Spleen (tissue), 13 donors: ENCODE results near the gene PNMA8B. TPM values are rescaled to one million over a fixed set of nuclear protein-coding genes. Genes with fewer than 3 reads are reported as not detected.

Experiments
- DNase-seq: peaks from one replicate; pipeline ENCODE4 v3.0.0-alpha.2; 2020
- H3K27ac ChIP-seq, 8 donors: fragments of 200-600 bp; sonication (generic) in 7 of 8; 1 replicate in 4 of 8; 2 replicates in 4 of 8; pipeline versions ENCODE4 v1.5.0 to v1.8.0; 2016 to 2021; ENCODE audit warnings: inconsistent platforms in 4 of 8, mild to moderate bottlenecking in 4 of 8, moderate library complexity in 1 of 8
- H3K27me3 ChIP-seq, 7 donors: fragments of 200-600 bp; sonication (generic) in 6 of 7; replicated peaks in 1 of 7; 1 replicate in 4 of 7; 2 replicates in 3 of 7; pipeline versions ENCODE4 v1.5.0 to v1.8.0; 2016 to 2021; ENCODE audit warnings: inconsistent platforms in 3 of 7, mild to moderate bottlenecking in 1 of 7
- H3K36me3 ChIP-seq, 6 donors: fragments of 200-600 bp; sonication (generic) in 5 of 6; 1 replicate in 4 of 6; 2 replicates in 2 of 6; pipeline versions ENCODE4 v1.5.0 to v1.8.0; 2016 to 2021; ENCODE audit warnings: inconsistent platforms in 2 of 6
- H3K4me1 ChIP-seq, 6 donors: fragments of 200-600 bp; sonication (generic) in 5 of 6; 1 replicate in 3 of 6; 2 replicates in 3 of 6; pipeline versions ENCODE4 v1.5.0 to v1.8.0; 2016 to 2021; ENCODE audit warnings: inconsistent platforms in 3 of 6
- H3K4me3 ChIP-seq, 8 donors: fragments of 200-600 bp; sonication (generic) in 7 of 8; 1 replicate in 4 of 8; 2 replicates in 4 of 8; pipeline versions ENCODE4 v1.5.0 to v1.8.0; 2016 to 2021; ENCODE audit warnings: inconsistent platforms in 4 of 8, mild to moderate bottlenecking in 4 of 8, moderate library complexity in 2 of 8
- H3K9me3 ChIP-seq, 8 donors: fragments of 200-600 bp; sonication (generic) in 7 of 8; 1 replicate in 4 of 8; 2 replicates in 4 of 8; pipeline versions ENCODE4 v1.5.0 to v1.8.0; 2016 to 2021; ENCODE audit warnings: inconsistent platforms in 4 of 8
- CTCF ChIP-seq, 11 experiments: fragments of 200-600 bp in 7 of 11; fragments of 450-650 bp in 4 of 11; sonication (generic) in 4 of 11; IDR thresholded peaks in 8 of 11; conservative IDR thresholded peaks in 3 of 11; 1 replicate in 7 of 11; 2 replicates in 4 of 11; pipeline versions ENCODE4 v1.4.0 to v1.8.0; 2016 to 2021; ENCODE audit warnings: antibody characterized with exemption in 11 of 11, inconsistent platforms in 4 of 11, mild to moderate bottlenecking in 1 of 11
- POLR2A ChIP-seq, 3 donors: fragments of 450-650 bp; IDR thresholded peaks; one replicate each; pipeline ENCODE4 v1.5.1; 2017; ENCODE audit warnings: antibody characterized with exemption in 3 of 3, mild to moderate bottlenecking in 1 of 3
- POLR2AphosphoS5 ChIP-seq, 3 donors: sonication (generic); formaldehyde crosslinking; IDR thresholded peaks; one replicate each; pipeline ENCODE4 v1.5.1; 2017; ENCODE audit warnings: antibody characterized with exemption in 3 of 3
- WGBS, 5 donors: extraction: QIAGEN DNeasy Blood & Tissue Kit in 3 of 5; methylation state at CpG; one replicate each; pipeline versions ENCODE4 v1.1.5 to v1.1.7; 2013 to 2018; 5-methylcytosine and 5-hydroxymethylcytosine counted together
- intact Hi-C: fragments of 100-400 bp; cut with DNase I; formaldehyde crosslinking; loops from one replicate; pipeline ENCODE4 v1.15.0; 2023; ENCODE audit warnings: low total_unique reads
- long read RNA-seq, 2 donors: transcript quantifications; one replicate each; lab custom pipeline, GENCODE V29; 2026
- polyA plus RNA-seq, 3 donors: library from polyadenylated mRNA; stranded (reverse); fragments of 200-250 nt; gene quantifications; one replicate each; pipeline ENCODE4 v1.2.1, GENCODE V29; 2013
- total RNA-seq, 7 donors: library from RNA; depleted of rRNA in 3 of 7; stranded (reverse); fragments of >200 nt in 3 of 7; fragmentation: NEBNext Ultra II Directional in 4 of 7; extraction: Animal tissue kit (Norgen Biotek cat#: 25700) in 4 of 7; gene quantifications; one replicate each; pipeline versions ENCODE4 v1.1.0 to v1.2.1, GENCODE V29; 2016 to 2021
- donor health status: healthy with polysubstance abuse.
- donor health status: DM: no; HTN: no; CAD: no; lungs with moderate emphysema.
- donor health status: DM: no; HTN: no; CAD: no.
- donor health status: Bipolar disorder and iron deficiency.
- donor health status: healthy.
- donor health status: DM: no; HTN: no; CAD: no.
- donor health status: DM: yes; HTN: yes; CAD: no.

PNMA8B gene
- total RNA-seq (1 to 10 TPM; 2.1 to 5.7 (median 3.0) TPM), polyA plus RNA-seq (1 to 10 TPM in 2 of 3 donors, under 1 TPM in 1; 0.57 to 1.2 (median 1.2) TPM)
- long read RNA-seq, donor 1, full-length matches to known transcripts: 15 of 15 reads
- long read RNA-seq, donor 1, partial matches to known transcripts: 0 of 15 reads
- long read RNA-seq, donor 1, other reads (novel, unspliced or antisense): 0 of 15 reads
- long read RNA-seq, donor 2, full-length matches to known transcripts: 4 of 4 reads
- long read RNA-seq, donor 2, partial matches to known transcripts: 0 of 4 reads
- long read RNA-seq, donor 2, other reads (novel, unspliced or antisense): 0 of 4 reads

GRCh38 chr19:46495786-46496099 is at the start of gene PNMA8B:
PNMA8B (minus strand) TSS chr19:46495867; CDS start chr19:46495465, 402 bp downstream.
- 5 to 30% (median 7%) methylated on average over 17 to 29 of the region's 29 CpGs for WGBS, 5 donors
- Histone ChIP-seq H3K36me3 (no peaks in the 10 kb centered on the region), H3K27me3 (peaks cover 0 to 67% (median 33%) of the 10 kb centered on the region in 7 donors), H3K4me3 (peak within 1 kb of the TSS in 7 of 8 donors; percentile 12 to 67 (median 25)), H3K27ac (peak within 1 kb of the TSS in 1 of 8 donors; percentile 24), H3K9me3 (no peaks in the 10 kb centered on the region), H3K4me1 (peaks cover 15 to 51% (median 39%) of the 10 kb centered on the region in 6 donors)
- DNase-seq: peak; percentile 83
- TF ChIP-seq CTCF (IDR thresholded peaks at IDR 0.05 in 8 of 11, conservative IDR thresholded peaks at IDR 0.05 in 3 of 11) (no peak), POLR2AphosphoS5 (IDR thresholded peaks at IDR 0.05) (peak in 2 of 3 donors; percentile 67 to 79)
- intact Hi-C loops: no loop called here

- TF ChIP-seq POLR2A (IDR thresholded peaks at IDR 0.05) (no peak), CTCF (IDR thresholded peaks at IDR 0.05 in 8 of 11, conservative IDR thresholded peaks at IDR 0.05 in 3 of 11) (no peak), POLR2AphosphoS5 (IDR thresholded peaks at IDR 0.05) (no peak)
- WGBS, 5 donors: 70 to 82% (median 75%) methylated on average over 5 of the region's 5 CpGs
- intact Hi-C loops: no loop called here
- no peak for DNase-seq
- Histone ChIP-seq H3K27ac (no peak overlapping the region), H3K27me3 (no peaks in the 10 kb centered on the region), H3K4me1 (peaks cover 0 to 18% (median 6%) of the 10 kb centered on the region in 6 donors), H3K36me3 (no peaks in the 10 kb centered on the region), H3K9me3 (peaks cover 0 to 15% (median 5%) of the 10 kb centered on the region in 8 donors), H3K4me3 (no peak overlapping the region)
These were observed 49.0 kb upstream of the PNMA8B start for GRCh38 chr19:46544651-46545050.

- Histone ChIP-seq H3K27me3 (no peaks in the 10 kb centered on the region), H3K27ac (no peak overlapping the region), H3K4me1 (peaks cover 0 to 18% (median 6%) of the 10 kb centered on the region in 6 donors), H3K9me3 (peaks cover 0 to 6% (median 0%) of the 10 kb centered on the region in 8 donors), H3K4me3 (no peak overlapping the region), H3K36me3 (no peaks in the 10 kb centered on the region)
- peak; percentile 92 for DNase-seq
- WGBS, 5 donors: 32 to 39% (median 36%) methylated on average over 15 of the region's 15 CpGs
- intact Hi-C loops: no loop called here
- TF ChIP-seq CTCF (IDR thresholded peaks at IDR 0.05 in 8 of 11, conservative IDR thresholded peaks at IDR 0.05 in 3 of 11): peak; percentile 72 to 92 (median 89)
- no peak for TF ChIP-seq POLR2A (IDR thresholded peaks at IDR 0.05)
These were observed 47.0 kb upstream of the PNMA8B start for GRCh38 chr19:46542428-46543230.
